HG03060 (cell line): Measurements from ENCODE around the gene HOXD10.

ENCODE experiments used
- ATAC-seq: cut with Tn5 transposase; IDR thresholded peaks from one replicate; pipeline ENCODE4 v1.9.1; 2021; ENCODE audit warnings: low read depth, moderate number of reproducible peaks; ENCODE audit not compliant: unreplicated experiment

Gene HOXD10

DNA sequence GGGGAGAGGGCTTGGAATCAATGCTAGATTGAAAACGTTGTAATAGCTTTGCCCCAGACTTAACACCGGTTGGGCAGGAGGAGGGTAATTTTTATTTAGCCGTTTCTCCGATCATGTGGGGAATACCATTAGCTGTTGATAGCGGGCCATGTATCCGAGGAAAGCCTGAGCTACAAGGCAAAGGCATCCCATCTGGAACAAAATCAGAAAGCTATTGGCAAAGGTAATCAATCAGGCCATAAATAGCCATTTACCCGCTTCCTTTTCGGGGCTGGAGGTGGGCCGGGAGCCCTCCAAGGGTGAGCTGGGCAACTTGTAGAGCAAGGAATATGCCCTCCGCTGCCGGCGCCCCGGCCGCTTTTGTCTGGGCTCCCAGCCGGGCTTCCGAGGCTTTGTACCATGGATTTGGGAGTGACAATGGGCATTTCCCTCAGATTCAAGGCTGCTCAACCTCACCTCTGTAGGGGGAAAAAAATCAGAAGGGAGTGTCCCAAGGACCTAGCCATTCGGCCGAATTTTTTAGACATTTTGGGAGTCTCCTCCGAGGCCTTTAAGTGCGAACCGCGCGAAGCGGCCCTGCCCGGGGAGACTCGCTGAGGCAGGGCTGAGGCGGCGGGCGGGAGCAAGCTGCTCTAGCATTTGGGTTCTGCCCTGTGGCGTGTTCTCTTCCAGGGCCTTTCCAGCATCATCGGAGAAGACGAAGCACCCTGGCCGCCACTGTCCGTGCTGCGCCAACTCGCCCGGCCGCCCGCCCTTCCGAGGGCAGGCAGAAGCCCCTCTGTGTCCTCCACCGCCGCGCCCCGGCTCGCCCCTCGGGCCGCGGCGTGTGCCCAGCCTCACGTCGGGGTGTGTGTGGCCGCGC is 4.8 kb downstream of the HOXD10 start:
- ATAC-seq, result no peak

DNA sequence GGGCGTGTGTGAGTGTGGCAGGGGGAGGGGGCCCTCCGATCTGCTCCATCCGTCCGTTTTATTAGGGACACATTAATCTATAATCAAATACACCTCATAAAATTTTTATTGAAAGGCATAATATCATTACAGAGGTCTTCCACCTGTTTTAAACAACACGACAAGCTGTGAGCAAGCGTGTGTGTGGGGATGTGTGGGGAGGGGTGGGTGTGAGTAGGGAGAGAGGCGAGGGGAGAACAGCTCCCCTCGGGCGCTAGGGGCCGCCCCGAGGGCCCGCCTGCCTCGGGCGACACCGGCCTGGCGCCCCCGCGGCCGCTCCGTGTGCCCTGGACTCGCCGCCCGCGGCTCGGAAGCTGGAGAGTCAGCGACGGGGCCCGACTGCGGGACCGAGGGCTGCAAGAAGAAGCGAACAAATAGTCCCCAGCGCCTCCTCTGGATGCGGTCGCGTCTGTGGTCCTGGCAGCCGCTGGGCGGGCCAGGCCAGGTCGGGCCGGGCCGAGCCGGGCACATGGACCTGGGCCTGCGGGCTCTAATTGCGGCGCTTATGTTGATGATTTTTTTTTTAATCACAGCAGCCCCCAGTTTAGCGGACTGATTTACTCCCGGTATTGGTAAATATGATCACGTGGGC is 5.6 kb downstream of the HOXD10 start:
- no peak for ATAC-seq

DNA sequence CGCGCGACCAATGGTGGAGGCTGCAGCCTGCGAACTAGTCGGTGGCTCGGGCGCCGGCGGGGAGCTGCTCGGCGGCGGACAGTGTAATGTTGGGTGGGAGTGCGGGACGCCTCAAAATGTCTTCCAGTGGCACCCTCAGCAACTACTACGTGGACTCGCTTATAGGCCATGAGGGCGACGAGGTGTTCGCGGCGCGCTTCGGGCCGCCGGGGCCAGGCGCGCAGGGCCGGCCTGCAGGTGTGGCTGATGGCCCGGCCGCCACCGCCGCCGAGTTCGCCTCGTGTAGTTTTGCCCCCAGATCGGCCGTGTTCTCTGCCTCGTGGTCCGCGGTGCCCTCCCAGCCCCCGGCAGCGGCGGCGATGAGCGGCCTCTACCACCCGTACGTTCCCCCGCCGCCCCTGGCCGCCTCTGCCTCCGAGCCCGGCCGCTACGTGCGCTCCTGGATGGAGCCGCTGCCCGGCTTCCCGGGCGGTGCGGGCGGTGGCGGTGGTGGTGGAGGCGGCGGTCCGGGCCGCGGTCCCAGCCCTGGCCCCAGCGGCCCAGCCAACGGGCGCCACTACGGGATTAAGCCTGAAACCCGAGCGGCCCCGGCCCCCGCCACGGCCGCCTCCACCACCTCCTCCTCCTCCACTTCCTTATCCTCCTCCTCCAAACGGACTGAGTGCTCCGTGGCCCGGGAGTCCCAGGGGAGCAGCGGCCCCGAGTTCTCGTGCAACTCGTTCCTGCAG is 6.3 kb downstream of the HOXD10 start, which contains the start of gene HOXD9:
Gene HOXD9 (plus strand): TSS at position 37 of the 728 bp plus-strand sequence. CDS start 50 bp downstream, at position 87.
- no peak for ATAC-seq

DNA sequence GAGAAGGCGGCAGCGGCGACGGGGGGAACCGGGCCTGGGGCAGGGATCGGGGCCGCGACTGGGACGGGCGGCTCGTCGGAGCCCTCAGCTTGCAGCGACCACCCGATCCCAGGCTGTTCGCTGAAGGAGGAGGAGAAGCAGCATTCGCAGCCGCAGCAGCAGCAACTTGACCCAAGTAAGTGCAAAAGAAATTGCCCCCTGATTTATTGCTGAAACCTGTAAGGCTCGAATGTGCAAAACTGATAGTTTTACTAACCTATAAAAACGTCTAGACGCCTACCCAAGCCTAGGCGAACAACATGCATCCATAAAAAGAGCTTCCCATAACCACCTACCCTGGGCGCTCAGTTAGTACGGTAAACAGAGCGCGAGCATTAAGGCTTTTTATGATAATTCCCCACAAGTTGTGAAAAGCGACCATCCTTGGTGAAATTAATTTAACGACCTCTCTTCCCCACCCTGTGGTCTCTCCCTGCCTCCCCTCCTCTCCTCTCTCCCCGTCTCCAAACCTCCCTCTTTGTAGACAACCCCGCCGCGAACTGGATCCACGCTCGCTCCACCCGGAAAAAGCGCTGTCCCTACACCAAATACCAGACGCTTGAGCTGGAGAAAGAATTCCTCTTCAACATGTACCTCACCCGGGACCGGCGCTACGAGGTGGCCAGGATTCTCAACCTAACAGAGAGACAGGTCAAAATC is 7.0 kb downstream of the HOXD10 start:
- ATAC-seq, result no peak

DNA sequence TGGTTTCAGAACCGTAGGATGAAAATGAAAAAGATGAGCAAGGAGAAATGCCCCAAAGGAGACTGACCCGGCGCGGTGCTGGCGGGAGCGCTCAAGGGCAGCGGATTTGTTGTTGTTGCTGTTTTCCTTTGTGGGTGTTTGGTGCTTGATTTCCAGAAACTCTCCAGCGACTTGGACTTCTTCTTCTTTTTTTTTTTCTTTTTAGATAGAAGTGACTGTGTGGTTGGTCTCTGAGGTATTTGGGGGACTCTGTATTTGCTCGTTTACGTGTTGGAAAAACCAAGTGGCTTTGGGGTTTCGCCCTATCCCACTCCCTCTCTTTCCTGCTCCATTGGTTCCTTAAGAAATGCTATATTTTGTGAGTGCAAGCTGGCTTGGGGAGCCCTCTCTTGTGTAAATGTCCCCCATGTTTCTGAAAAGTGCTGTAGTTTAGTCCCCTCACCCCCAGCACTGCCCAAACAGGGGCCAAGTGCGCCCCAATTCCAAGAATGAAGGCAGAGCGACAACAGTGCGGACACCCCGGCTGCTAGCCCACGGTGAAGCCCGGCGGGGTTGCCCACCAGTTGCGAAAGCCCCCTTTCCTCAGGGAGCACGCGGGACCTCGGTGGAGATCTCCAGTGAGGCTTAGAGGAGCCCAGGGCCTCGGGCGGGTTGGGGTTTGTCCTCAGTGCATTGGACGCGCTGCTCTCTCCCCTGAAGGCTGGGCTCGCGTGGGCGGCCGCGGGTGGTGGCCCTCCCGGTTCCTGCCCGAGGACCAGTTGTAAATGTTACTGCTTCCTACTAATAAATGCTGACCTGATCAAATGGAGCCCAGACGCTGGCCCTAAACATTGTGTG is 7.8 kb downstream of the HOXD10 start:
- ATAC-seq, result no peak

DNA sequence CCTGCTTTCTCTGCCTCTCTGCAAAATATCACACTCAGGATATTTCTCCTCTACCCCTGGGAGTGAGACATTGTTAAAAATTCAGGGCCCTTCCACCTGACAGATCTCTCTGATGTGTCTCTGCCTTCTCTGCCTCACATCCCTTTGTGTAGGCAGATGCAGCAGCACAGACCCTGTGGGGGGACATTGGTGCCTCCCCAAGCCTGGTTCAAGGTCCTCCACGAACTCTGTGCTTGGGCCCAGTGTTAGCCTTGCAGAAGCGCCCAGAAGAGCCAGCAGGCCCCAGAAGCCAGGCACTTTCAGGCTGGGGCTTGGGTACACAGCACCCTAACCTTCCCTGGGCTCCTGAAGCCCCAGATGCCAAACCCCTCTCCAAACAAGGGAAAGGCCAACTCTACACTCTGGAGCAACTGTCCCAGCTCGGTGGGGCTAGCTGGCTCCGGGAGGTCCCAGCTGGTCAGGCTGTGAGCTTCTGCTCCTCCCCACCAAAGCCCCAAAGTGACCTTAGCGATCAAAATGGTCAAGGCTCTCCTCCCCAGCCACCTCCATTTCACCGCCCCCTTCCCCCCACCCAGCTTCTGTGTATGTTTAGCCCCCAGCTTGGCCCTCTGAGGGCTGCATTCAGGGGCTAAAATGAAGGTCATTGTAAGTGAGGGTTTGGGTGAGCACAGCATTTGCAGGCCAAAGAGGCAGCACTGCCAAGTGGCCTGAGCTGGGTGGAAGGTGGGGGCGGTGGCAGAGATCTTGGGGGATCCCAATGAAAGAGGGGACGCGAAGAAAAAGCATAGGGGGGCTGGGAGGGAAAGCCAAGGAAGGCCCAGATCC is 8.6 kb downstream of the HOXD10 start:
- no peak for ATAC-seq

DNA sequence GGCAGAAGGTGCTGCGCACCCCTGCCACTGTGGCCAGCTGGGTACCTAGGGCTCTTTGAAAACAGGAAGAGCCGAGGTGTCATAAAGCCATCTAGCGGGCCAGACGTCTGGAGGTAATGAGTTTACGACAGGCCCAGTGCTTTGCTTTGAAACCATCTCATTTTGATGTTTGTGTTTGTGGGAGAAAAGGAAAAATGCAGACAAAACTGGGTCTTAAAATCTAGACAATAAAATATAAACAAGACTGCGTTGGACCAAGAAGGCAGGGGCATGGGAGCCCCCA is 9.1 kb downstream of the HOXD10 start:
- ATAC-seq, result no peak

DNA sequence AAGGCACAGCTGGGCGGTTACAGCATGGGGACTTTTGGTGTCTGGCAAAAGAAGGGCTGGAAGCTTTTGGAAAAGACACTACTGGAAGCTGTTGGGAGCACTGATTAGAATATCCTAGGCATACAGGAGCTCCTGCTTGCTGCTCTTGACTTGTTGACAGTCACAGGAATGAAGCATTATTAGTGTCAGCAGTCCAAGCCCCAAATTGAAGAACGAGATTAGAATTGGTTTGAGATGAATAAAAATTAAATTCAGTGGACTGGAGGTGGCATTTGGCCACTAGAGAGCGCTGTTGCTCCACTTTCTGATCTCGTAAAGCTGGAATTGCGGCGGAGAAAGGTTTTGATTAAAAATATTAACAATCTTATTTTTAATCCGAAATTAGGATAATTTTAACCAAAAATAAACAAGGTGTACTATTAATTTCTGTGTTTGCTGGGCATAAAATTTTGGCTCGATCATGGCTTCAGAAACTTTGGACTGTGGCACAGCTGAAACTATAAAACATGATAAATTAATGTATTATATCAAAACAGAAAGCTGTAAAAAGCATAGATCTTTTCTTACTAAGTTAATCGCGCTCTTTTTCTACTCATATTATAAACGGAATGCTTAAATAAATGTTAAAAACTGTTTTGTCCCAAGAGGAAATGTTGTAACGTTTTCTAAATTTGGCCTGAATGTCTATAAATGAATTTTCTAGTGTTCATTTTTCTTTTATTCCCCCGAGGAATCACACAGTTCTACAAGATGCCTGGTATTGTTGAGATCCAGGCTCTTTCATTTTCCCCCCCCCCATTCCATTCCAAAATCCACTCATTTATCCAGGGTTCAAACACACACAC is 10.6 kb downstream of the HOXD10 start:
- ATAC-seq, result no peak

DNA sequence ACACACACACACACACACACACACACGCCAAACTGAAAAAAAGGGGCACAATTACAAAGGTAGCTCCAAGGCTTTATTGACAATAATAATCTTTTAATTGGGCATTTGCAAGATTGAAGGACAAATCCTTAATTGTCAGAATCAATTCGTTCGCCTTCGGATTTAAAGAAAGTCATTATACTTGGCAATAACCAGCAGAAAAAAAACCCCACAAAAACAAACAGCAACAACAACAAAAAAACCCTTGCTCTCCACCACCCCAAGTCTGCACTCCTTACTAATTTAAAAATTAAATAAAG is 11.1 kb downstream of the HOXD10 start:
- no peak for ATAC-seq

DNA sequence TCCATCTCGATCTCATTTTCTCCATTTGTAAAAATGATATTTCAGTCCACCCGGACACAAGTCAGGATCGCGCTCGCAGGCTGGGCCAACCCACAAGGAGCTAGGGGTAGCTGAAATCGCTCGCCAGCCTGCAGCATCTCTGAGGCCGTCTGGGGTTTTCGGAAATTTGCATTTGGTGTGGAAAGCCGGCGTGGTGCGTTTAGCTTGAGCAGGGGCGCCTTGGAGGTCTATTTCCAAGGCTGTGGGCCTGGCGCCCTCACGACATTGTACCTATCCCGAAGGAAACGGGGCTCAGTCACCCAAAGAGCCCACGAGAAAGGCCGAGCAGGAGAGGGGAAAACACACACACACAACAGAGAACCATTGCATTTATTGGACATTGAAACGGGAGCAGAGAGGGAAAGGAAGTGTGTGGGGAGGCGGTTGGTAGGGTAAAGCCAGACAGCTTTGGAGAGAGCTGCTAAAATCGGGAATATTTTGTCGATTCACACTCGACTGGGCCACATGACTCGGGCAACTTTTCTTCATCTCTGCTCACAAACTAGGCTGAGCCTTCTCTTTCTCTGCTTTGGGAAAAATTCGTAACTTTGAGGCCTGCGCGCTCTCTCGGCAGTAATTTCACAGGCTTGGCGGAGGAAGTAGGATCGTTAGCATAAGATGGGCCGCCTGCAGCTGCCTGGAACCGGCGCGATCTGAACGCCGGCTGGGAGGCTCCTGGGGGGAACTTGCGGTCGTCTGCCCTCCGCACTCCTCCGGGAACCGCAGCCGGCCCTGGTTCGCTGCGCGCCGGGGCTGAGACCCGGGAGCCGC is 11.8 kb downstream of the HOXD10 start:
- no peak for ATAC-seq

DNA sequence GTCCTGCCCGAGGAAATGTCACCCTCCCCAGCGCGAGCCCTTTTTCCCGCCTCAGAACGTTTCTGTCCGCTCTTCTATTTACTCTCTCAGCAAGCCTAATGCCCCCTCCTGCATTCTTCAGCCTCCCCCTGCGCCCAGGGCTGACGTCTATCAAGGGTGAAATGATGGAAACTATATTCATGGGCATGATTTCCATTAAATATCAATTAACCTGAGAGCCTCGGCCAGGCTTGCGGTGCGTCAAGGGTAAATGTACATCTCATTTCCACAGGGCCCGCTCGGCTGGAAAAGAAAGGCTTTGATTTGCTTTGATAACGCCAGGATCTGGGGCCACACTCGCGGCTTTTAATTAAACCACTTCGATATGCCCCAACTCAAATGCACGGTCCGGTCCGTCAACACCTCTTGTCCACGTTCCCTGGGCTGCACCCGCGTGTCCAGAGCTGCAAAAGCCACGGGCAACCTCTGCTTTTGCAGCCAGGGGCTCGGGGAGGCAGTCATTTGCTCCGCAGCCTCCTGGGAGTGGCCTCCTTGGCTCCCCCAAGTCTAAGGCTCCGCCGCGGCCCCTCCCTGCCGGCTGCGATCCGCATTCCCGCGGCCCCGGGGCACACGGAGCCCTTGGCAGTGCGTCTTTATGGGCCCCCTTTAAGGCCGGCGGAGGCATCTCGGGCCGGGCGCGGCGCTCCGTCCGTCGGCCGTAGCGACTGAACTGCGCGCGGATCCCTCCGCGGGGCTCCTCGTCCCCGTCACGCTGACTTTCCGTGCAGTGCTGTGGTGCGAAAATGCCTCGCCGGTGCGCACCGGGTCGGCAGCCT is 12.6 kb downstream of the HOXD10 start, which contains the start of gene HOXD8:
Gene HOXD8 (plus strand): TSS at position 724 of the 815 bp plus-strand sequence. CDS start 662 bp downstream, outside the sequence.
- ATAC-seq, result no peak

DNA sequence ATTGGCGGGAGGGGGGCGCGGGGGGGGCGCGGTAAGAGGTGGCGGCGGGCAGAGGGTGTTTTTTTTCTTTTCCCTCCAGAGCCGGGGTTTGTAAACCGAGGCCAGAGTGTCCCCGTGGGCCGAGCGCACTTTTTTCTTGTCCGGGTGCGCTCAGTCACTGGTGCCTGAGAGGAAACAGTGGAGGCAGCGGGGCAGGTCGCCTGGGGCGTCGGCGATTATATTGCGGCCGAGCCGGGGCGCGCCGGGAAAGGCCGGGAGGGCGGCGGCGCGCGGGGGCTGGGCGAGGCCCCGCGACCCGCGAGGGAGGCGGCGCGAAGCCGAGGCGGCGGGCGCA is 13.2 kb downstream of the HOXD10 start:
- no peak for ATAC-seq

DNA sequence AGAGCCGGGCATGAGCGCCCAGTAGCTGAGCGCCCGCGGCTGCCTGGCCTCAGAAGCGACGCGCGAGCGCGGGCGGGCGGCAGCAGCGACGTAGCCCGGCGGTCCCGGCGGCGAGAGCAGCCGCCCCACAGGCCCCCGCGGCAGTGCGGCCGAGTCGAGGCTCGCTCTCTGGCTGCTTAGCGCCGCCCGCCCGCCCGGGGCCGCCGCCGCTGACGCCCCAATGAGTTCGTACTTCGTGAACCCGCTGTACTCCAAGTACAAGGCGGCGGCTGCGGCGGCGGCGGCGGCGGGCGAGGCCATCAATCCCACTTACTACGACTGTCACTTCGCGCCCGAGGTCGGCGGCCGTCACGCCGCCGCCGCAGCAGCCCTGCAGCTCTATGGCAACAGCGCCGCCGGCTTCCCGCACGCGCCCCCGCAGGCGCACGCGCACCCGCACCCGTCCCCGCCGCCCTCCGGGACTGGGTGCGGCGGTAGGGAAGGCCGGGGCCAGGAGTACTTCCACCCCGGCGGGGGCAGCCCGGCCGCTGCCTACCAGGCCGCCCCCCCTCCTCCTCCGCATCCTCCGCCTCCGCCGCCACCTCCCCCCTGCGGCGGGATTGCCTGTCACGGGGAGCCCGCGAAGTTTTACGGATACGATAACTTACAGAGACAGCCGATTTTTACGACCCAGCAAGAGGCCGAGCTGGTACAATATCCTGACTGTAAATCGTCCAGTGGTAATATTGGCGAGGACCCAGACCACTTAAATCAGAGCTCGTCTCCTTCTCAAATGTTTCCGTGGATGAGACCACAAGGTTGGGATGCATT is 13.8 kb downstream of the HOXD10 start:
- ATAC-seq, result no peak

DNA sequence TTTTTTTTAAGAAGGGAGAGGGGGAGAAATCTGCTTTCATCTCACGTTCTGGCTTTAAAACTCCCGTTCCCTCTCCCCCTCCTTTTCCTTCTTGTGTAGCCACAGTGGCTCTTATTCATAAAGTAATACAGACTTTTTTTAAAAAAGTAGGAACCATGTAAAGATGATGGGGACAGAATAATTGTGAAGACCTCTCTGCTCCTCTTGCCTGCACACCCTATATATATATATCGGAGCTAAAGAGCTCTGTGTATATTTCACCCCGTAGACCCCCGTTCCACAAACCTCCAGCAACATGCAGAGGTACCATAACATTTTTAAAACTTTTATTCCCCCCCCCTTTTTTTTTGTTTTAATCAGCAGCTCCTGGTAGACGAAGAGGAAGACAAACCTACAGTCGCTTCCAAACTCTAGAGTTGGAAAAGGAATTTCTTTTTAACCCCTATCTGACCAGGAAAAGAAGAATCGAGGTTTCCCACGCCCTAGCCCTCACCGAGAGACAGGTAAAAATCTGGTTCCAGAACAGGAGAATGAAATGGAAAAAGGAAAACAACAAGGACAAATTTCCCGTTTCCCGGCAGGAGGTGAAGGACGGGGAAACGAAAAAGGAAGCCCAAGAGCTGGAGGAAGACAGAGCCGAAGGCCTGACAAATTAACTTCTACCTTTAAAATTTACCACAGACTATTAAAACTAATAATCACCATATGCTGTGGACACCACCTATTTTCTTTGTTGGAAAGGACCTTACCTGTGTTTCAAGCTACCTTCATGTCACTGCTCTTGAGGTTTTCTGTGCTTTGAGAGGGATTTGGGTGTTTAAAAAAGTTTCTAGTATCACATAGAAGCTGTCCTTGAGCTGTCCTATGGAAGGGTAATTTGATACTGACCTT is 14.6 kb downstream of the HOXD10 start:
- ATAC-seq, result no peak

DNA sequence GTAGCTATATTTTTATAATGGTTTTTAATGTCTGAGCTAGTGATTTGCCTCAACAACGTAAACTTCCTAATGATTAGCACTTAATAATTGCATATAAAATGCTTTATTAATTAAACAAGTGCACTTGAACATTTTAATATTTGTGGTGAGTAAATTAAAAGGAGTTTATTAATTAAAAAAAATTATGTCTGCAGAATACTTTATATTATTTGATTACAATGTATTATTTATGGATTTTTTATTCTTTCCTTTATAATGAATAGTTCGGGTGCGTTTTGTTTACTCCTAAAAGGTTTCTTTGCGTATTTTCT is 15.2 kb downstream of the HOXD10 start:
- no peak for ATAC-seq
